Measurements from ENCODE around the gene FERMT3.

The FERMT3 gene

DNA sequence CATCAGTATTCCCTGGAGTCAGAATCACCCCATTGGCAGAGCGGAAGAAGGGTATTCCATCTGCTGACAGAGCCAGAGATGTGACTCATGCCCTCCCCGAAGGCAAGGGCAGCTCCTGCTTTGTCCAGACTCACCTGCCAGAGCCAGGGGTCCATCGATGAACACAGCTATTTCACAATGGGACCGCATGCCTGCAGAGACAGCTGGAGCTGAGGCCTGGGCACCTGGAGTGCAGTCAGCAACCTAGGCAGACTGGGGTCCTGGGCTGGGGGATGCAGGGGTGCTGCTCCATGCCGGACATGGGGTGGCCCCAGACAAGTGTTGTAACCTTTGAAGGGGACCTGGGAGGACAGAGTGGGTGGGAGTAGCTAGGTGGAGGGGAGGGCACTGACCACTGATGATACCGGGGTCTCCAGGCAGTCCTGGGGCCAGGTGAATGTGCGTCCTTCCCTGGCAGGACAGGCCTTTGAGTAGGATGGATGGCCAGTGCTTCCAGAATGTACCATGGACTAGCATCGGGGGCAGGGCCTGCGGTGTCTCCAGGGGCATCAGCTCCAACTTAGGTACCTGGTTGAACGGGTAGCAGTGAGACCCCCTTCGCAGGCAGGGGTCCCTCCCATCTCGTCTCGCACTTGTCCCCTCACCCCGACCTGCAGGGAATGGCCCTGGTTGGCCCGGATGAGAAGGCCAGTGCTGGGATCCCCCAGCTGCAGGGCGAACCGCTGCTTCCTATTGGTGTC, 17.8 kb downstream of the FERMT3 start:
- H3K4me3 ChIP-seq (ENCODE audit: low read depth in 1 of 2, low read length in 2 of 2): no peak overlapping the region
- H3K9me3 ChIP-seq (ENCODE audit: control insufficient read depth in 1 of 2, low read length in 2 of 2): no peaks in the 10 kb centered on the region
- peaks cover under 1 to 24% of the 10 kb centered on the region in 2 donors for H3K4me1 ChIP-seq (ENCODE audit: control insufficient read depth in 1 of 2, insufficient read depth in 2 of 2, low read length in 2 of 2)
- H3K36me3 ChIP-seq (ENCODE audit: control insufficient read depth in 1 of 2, insufficient read depth in 2 of 2, low read length in 2 of 2): peaks cover 3 to 16% of the 10 kb centered on the region in 2 donors
- H3K27me3 ChIP-seq (ENCODE audit: low read depth, low read length): no peaks in the 10 kb centered on the region
- no peak overlapping the region for H3K27ac ChIP-seq (ENCODE audit: low read length)

DNA sequence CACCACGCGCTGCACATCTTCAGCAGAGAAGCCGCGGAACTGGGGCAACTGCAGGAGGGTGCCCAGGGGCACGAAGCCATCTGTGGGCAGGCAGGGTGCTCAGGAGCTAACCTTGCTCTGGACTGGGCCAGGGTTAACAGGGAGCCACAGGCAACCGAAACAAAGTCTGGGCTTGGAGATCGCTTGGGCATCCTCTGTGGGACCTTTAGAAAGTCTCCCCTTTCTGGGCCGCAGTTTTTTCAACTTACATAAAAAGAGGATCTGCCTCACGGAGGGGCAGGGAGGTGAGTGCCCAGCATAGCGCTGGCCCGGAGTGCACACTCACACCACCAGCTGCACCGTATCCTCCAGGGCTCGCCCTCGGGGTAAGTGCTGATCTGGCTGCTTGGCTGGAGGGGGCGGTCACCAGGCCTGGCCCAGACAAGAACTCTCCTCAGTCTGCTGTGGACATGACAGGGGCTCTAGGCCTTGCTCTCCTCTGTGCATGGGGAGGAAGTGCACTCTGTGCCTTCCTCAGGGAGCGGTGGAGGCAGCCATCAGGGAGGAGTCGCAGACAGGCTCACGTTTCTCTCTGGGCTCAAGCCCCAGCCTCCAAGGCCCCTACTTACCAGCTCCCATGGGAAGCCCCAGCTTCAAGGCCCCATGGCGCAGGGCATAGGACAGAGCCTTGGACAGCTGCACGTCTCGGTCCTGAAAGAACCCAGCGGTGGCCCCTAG, 18.5 kb downstream of the FERMT3 start:
- no peaks in the 10 kb centered on the region for H3K27me3 ChIP-seq (ENCODE audit: low read depth, low read length)
- peak overlapping the region; percentile 90 for H3K27ac ChIP-seq (ENCODE audit: low read length)
- H3K9me3 ChIP-seq (ENCODE audit: control insufficient read depth in 1 of 2, low read length in 2 of 2): no peaks in the 10 kb centered on the region
- H3K4me1 ChIP-seq (ENCODE audit: control insufficient read depth in 1 of 2, insufficient read depth in 2 of 2, low read length in 2 of 2): peaks cover 7 to 31% of the 10 kb centered on the region in 2 donors
- peak overlapping the region; percentile 76 to 84 for H3K4me3 ChIP-seq (ENCODE audit: low read depth in 1 of 2, low read length in 2 of 2)
- peaks cover 3 to 12% of the 10 kb centered on the region in 2 donors for H3K36me3 ChIP-seq (ENCODE audit: control insufficient read depth in 1 of 2, insufficient read depth in 2 of 2, low read length in 2 of 2)

DNA sequence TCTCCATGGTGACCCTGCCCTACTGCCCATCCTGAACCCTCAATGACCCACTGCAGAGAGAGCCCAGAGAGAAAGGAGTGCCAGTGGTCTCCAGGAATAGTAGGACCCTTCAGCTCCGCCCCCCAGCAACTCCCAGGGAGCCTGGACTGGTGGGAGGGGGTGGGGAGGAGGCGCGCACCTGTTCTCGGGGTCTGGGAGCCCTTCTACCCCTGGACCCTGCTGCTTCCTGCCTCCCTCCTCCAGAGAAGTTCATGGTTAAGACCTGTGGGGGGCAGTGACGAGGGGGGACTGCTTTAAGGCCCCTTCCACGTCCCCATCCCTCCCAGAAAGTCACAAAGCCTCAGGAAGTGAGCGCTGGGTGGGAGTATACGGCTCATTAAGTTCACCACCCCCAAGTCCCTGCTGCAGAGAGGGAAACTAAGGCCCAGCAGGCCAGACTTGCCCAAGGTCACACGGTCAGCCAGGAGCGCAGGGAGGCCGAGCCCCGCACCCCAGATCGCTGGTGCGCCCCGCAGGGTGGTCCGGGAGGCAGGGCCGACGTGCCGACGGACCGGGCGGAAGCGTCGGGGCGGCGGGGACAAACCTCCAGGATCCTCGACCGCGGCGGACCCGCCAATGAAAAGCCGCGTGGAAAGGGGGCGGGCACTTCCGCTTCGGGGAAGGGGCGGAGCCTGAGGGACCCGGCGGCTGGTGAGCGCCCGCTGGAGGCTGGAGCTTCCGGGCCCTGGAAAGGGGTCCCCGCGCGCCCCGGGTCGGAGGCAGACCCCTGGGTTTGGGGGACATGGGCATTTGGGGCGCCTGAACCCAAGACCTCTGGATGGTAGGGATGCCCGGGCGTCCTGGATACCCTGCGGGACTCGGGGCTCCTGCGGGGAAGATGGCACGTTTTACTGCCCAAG, 19.3 kb downstream of the FERMT3 start, which contains the start of the genes NUDT22 and TRPT1:
TSS of gene NUDT22 (plus strand) at position 667 of the 899 bp plus-strand sequence. CDS start 379 bp downstream, outside the sequence.
TSS of gene TRPT1 (minus strand) at position 579 of the 899 bp plus-strand sequence. CDS start at position 253, 326 bp downstream.
- peaks cover 3 to 4% of the 10 kb centered on the region in 2 donors for H3K36me3 ChIP-seq (ENCODE audit: control insufficient read depth in 1 of 2, insufficient read depth in 2 of 2, low read length in 2 of 2)
- H3K4me1 ChIP-seq (ENCODE audit: control insufficient read depth in 1 of 2, insufficient read depth in 2 of 2, low read length in 2 of 2): peaks cover 7 to 31% of the 10 kb centered on the region in 2 donors
- peak within 1 kb of the TSS; percentile 76 to 84 for H3K4me3 ChIP-seq (ENCODE audit: low read depth in 1 of 2, low read length in 2 of 2)
- no peaks in the 10 kb centered on the region for H3K27me3 ChIP-seq (ENCODE audit: low read depth, low read length)
- peak within 1 kb of the TSS; percentile 90 for H3K27ac ChIP-seq (ENCODE audit: low read length)
- H3K9me3 ChIP-seq (ENCODE audit: control insufficient read depth in 1 of 2, low read length in 2 of 2): no peaks in the 10 kb centered on the region

DNA sequence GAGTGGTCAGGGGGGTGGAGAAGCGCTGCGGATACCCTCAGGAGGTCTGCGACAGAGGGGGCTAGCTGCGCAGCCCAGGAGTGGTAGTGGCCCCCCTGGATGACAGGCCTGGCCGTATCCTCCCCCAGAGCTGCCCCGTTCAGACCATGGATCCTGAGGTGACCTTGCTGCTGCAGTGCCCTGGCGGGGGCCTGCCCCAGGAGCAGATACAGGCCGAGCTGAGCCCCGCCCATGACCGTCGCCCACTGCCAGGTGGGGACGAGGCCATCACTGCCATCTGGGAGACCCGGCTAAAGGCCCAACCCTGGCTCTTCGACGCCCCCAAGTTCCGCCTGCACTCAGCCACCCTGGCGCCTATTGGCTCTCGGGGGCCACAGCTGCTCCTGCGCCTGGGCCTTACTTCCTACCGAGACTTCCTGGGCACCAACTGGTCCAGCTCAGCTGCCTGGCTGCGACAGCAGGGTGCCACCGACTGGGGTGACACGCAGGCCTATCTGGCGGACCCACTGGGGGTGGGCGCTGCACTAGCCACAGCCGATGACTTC, 20.1 kb downstream of the FERMT3 start:
- H3K4me1 ChIP-seq (ENCODE audit: control insufficient read depth in 1 of 2, insufficient read depth in 2 of 2, low read length in 2 of 2): peaks cover 7 to 31% of the 10 kb centered on the region in 2 donors
- H3K36me3 ChIP-seq (ENCODE audit: control insufficient read depth in 1 of 2, insufficient read depth in 2 of 2, low read length in 2 of 2): no peaks in the 10 kb centered on the region

DNA sequence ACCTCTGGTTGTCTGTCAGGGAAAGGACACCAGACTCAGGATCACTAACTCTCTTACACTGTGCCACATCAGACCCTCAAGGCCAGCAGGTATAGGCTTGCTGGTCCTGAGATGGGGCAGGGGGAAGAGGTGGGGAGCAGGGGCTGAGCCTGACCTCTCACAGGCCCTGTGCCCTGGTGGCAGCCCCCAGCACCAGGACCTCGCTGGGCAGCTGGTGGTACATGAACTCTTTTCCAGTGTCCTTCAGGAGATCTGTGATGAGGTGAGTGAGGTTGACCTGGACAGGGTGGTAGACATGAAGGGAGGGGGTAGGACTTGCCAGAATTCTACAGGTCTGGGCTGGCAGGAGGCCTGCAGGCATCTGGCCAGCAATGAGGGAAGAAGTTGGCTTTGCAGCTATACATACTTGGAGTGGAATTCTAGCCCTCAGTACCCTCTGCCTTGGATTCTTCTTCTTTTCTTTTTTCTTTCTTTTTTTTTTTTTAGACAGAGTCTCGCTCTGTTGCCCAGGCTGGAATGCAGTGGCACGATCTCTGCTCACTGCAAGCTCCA, 21.0 kb downstream of the FERMT3 start:
- no peaks in the 10 kb centered on the region for H3K27me3 ChIP-seq (ENCODE audit: low read depth, low read length)
- H3K4me1 ChIP-seq (ENCODE audit: control insufficient read depth in 1 of 2, insufficient read depth in 2 of 2, low read length in 2 of 2): peaks cover 7 to 31% of the 10 kb centered on the region in 2 donors
- H3K9me3 ChIP-seq (ENCODE audit: control insufficient read depth in 1 of 2, low read length in 2 of 2): no peaks in the 10 kb centered on the region
- H3K4me3 ChIP-seq (ENCODE audit: low read depth in 1 of 2, low read length in 2 of 2): peak overlapping the region; percentile 76 to 84
- H3K36me3 ChIP-seq (ENCODE audit: control insufficient read depth in 1 of 2, insufficient read depth in 2 of 2, low read length in 2 of 2): no peaks in the 10 kb centered on the region
- H3K27ac ChIP-seq (ENCODE audit: low read length): peak overlapping the region; percentile 90

More for the DNA sequence above, 20.1 kb downstream of the FERMT3 start:
- Histone ChIP-seq H3K27ac (ENCODE audit: low read length) (peak overlapping the region; percentile 90), H3K27me3 (ENCODE audit: low read depth, low read length) (no peaks in the 10 kb centered on the region), H3K9me3 (ENCODE audit: control insufficient read depth in 1 of 2, low read length in 2 of 2) (no peaks in the 10 kb centered on the region), H3K4me3 (ENCODE audit: low read depth in 1 of 2, low read length in 2 of 2) (peak overlapping the region; percentile 76 to 84)

DNA sequence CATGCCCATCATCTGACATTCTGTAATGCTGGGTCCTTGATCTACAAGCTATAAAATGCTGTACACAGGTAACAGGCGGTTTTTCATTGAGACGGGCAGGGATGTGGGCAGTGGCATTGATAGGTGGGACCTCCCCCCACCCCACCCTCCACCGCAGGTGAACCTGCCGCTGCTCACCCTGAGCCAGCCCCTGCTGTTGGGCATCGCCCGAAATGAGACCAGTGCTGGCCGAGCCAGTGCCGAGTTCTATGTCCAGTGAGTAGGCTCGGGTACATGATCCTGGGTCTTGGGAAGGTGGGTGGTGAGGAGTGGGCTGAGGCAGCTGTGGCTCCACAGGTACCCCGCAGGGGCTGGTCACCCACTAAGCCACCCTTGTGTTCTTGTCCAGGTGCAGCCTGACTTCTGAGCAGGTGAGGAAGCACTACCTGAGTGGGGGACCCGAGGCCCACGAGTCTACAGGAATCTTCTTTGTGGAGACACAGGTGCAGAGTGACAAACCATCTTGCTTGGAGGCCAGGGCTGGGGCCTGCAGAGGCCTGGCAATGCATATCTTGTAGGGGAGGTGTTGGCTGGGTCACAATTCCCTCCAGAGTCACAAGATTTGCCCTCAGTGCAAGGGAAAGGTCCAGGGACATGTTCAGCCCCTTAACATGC, 22.7 kb downstream of the FERMT3 start:
- Histone ChIP-seq H3K27ac (ENCODE audit: low read length) (peak overlapping the region; percentile 82), H3K9me3 (ENCODE audit: control insufficient read depth in 1 of 2, low read length in 2 of 2) (no peaks in the 10 kb centered on the region)

DNA sequence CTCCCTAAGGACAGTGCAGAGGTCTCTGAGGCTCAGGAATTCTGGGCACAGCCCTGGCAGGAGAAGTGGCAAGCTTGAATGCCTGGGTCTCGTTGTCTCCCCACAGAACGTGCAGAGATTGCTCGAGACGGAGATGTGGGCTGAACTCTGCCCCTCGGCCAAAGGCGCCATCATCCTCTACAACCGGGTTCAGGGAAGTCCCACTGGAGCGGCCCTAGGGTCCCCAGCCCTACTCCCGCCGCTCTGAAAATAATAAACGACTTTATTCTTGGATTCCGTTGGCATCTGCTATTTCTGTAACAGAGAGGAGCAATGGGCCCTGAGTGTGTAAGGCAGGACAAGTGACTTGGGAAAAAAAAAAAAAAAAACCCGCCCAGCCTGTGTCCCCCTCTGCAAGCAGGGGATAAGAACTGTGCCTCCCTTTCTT, 23.2 kb downstream of the FERMT3 start:
- no peaks in the 10 kb centered on the region for H3K36me3 ChIP-seq (ENCODE audit: control insufficient read depth in 1 of 2, insufficient read depth in 2 of 2, low read length in 2 of 2)
- H3K4me3 ChIP-seq (ENCODE audit: low read depth in 1 of 2, low read length in 2 of 2): peak overlapping the region; percentile 67 to 70
- H3K4me1 ChIP-seq (ENCODE audit: control insufficient read depth in 1 of 2, insufficient read depth in 2 of 2, low read length in 2 of 2): peaks cover 9 to 38% of the 10 kb centered on the region in 2 donors
- no peaks in the 10 kb centered on the region for H3K9me3 ChIP-seq (ENCODE audit: control insufficient read depth in 1 of 2, low read length in 2 of 2)
- peak overlapping the region; percentile 82 for H3K27ac ChIP-seq (ENCODE audit: low read length)
- no peaks in the 10 kb centered on the region for H3K27me3 ChIP-seq (ENCODE audit: low read depth, low read length)

More for the DNA sequence above, 22.7 kb downstream of the FERMT3 start:
- Histone ChIP-seq H3K4me1 (ENCODE audit: control insufficient read depth in 1 of 2, insufficient read depth in 2 of 2, low read length in 2 of 2) (peaks cover 9 to 38% of the 10 kb centered on the region in 2 donors), H3K36me3 (ENCODE audit: control insufficient read depth in 1 of 2, insufficient read depth in 2 of 2, low read length in 2 of 2) (no peaks in the 10 kb centered on the region), H3K4me3 (ENCODE audit: low read depth in 1 of 2, low read length in 2 of 2) (peak overlapping the region in 1 of 2 donors; percentile 70), H3K27me3 (ENCODE audit: low read depth, low read length) (no peaks in the 10 kb centered on the region)

DNA sequence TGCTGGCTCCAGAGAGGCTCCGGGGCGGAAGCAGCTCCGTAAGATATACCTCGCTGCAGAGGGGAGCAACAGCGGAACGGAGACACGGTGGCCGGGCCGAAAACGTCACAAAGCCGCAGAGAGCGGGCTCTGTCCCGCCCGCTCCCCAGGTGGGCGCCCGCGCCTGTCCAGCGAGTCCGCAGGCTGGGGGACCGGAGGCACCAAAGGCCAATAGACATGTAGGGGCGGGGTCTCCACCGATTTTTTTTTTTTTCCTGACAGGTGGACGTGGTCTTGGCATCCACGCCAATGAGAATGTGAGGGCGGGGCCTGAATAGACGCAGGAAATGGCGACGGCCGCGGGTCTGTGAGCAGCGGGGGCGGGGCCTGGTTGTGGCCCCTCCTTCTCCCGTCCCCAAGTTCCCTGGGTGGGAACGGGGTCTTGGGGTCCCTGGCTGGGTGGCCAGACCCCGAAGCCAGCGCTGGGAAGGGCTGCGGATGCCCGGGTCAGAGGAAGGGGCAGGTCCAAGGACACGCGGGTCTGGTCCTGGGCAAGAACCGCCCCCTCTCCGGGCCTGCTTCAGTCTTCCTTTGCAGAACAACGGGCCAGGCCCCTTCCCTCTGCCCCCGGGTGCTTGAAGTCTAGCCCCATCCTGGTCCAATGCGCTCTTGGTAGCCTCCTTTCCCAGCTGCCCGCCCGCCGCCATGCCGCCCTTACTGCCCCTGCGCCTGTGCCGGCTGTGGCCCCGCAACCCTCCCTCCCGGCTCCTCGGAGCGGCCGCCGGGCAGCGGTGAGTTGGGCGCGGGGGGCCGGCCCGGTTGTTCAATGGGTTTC, 23.9 kb downstream of the FERMT3 start, which contains the start of gene DNAJC4:
TSS of gene DNAJC4 (plus strand) at position 378 of the 814 bp plus-strand sequence. CDS start at position 685, 307 bp downstream.
- Histone ChIP-seq H3K4me1 (ENCODE audit: control insufficient read depth in 1 of 2, insufficient read depth in 2 of 2, low read length in 2 of 2) (peaks cover 11 to 38% of the 10 kb centered on the region in 2 donors), H3K27ac (ENCODE audit: low read length) (peak within 1 kb of the TSS; percentile 82), H3K9me3 (ENCODE audit: control insufficient read depth in 1 of 2, low read length in 2 of 2) (no peaks in the 10 kb centered on the region), H3K4me3 (ENCODE audit: low read depth in 1 of 2, low read length in 2 of 2) (peak within 1 kb of the TSS; percentile 67 to 70), H3K36me3 (ENCODE audit: control insufficient read depth in 1 of 2, insufficient read depth in 2 of 2, low read length in 2 of 2) (no peaks in the 10 kb centered on the region), H3K27me3 (ENCODE audit: low read depth, low read length) (no peaks in the 10 kb centered on the region)

DNA sequence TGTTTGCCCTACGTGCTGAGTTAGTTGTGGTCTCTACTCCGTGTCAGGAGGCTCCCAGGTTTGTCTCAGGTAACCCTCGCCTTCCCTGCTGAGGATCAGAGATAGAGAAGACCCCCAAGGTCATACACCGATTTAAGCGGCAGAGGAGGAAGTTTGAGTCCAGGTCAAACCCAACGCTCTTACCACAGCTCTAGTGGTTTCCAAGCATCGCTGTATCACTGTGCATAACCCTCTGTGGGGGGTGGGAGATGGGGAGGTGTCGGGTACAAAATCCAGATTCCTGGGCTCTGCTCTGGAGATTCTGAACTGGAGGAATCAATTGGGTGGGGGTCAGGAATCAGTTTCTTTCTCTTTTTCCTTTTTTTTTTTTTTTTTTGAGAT, 24.5 kb downstream of the FERMT3 start:
- H3K4me3 ChIP-seq (ENCODE audit: low read depth in 1 of 2, low read length in 2 of 2): peak overlapping the region; percentile 67 to 70
- H3K4me1 ChIP-seq (ENCODE audit: control insufficient read depth in 1 of 2, insufficient read depth in 2 of 2, low read length in 2 of 2): peaks cover 14 to 41% of the 10 kb centered on the region in 2 donors
- peak overlapping the region; percentile 82 for H3K27ac ChIP-seq (ENCODE audit: low read length)
- H3K36me3 ChIP-seq (ENCODE audit: control insufficient read depth in 1 of 2, insufficient read depth in 2 of 2, low read length in 2 of 2): no peaks in the 10 kb centered on the region
- no peaks in the 10 kb centered on the region for H3K27me3 ChIP-seq (ENCODE audit: low read depth, low read length)
- H3K9me3 ChIP-seq (ENCODE audit: control insufficient read depth in 1 of 2, low read length in 2 of 2): no peaks in the 10 kb centered on the region
